Keratinocyte (primary cell): ENCODE measurements around the gene FOXJ1.

Experiments
- CTCF ChIP-seq, 3 experiments: IDR thresholded peaks in 1 of 3; conservative IDR thresholded peaks in 1 of 3; optimal IDR thresholded peaks in 1 of 3; 2 replicates in 2 of 3; 3 replicates in 1 of 3; pipeline versions ENCODE3 to v1.5.1; 2011; ENCODE audit warnings: low read length in 3 of 3, mild to moderate bottlenecking in 3 of 3, moderate library complexity in 2 of 3, control low read depth in 1 of 3, inconsistent platforms in 1 of 3; ENCODE audit not compliant: insufficient read depth in 2 of 3; ENCODE audit errors: extremely low read depth in 1 of 3
- EZH2 ChIP-seq: IDR thresholded peaks from one replicate; pipeline ENCODE4 v1.6.1; 2012; ENCODE audit warnings: inconsistent platforms, mild to moderate bottlenecking, low read length, moderate library complexity

GRCh38 chr17:76131051-76131691, 9.9 kb downstream of the FOXJ1 start:
- TF ChIP-seq CTCF (optimal IDR thresholded peaks at IDR 0.05 in 1 of 3, IDR thresholded peaks at IDR 0.05 in 1 of 3, conservative IDR thresholded peaks at IDR 0.05 in 1 of 3; ENCODE audit: extremely low read depth in 1 of 3, insufficient read depth in 2 of 3, low read length in 3 of 3) (no peak), EZH2 (no peak)
